Loucy (cell line): ENCODE measurements around the gene PAF1.

Source experiments
- H2AFZ ChIP-seq: fragments of 200-600 bp; sonication (generic); 2 replicates; pipeline ENCODE4 v1.6.0; 2016; ENCODE audit warnings: antibody characterized with exemption, mild to moderate bottlenecking, low read length, moderate library complexity
- H3F3A ChIP-seq: fragments of 200-600 bp; 2 replicates; pipeline ENCODE4 v1.6.0; 2016; ENCODE audit warnings: antibody characterized with exemption, low read depth, mild to moderate bottlenecking
- H3K27me3 ChIP-seq: fragments of 200-600 bp; sonication (generic); 2 replicates; pipeline ENCODE4 v1.6.1; 2014; ENCODE audit warnings: low read length, mild to moderate bottlenecking; ENCODE audit not compliant: insufficient read depth, poor library complexity, severe bottlenecking
- H3K36me3 ChIP-seq: fragments of 200-600 bp; sonication (generic); 2 replicates; pipeline ENCODE4 v1.6.1; 2016; ENCODE audit warnings: low read length; ENCODE audit not compliant: insufficient read depth
- H3K4me1 ChIP-seq: fragments of 200-600 bp; sonication (generic); 2 replicates; pipeline ENCODE4 v1.5.1; 2014; ENCODE audit warnings: low read length, mild to moderate bottlenecking; ENCODE audit not compliant: insufficient read depth, poor library complexity, severe bottlenecking
- H3K4me2 ChIP-seq: fragments of 200-600 bp; sonication (generic); 2 replicates; pipeline ENCODE4 v1.6.0; 2014; ENCODE audit warnings: antibody characterized with exemption, low read length, low read depth, mild to moderate bottlenecking; ENCODE audit not compliant: poor library complexity, severe bottlenecking
- H3K4me3 ChIP-seq: fragments of 200-600 bp; sonication (generic); 2 replicates; pipeline ENCODE4 v1.5.1; 2014; ENCODE audit warnings: low read length, mild to moderate bottlenecking, mixed read lengths; ENCODE audit not compliant: poor library complexity, severe bottlenecking
- H3K79me2 ChIP-seq: fragments of 200-600 bp; sonication (generic); 2 replicates; pipeline ENCODE4 v1.6.1; 2014; ENCODE audit warnings: low read length; ENCODE audit not compliant: insufficient read depth
- H3K9ac ChIP-seq: fragments of 200-600 bp; sonication (generic); 2 replicates; pipeline ENCODE4 v1.6.0; 2014; ENCODE audit warnings: mild to moderate bottlenecking, low read depth, low read length, moderate library complexity; ENCODE audit not compliant: poor library complexity, severe bottlenecking
- H3K9me2 ChIP-seq: fragments of 200-600 bp; sonication (generic); replicated peaks from 2 replicates; pipeline ENCODE4 v1.6.1; 2016; ENCODE audit warnings: low read depth, low read length, mixed read lengths
- H3K9me3 ChIP-seq: fragments of 200-600 bp; sonication (generic); 2 replicates; pipeline ENCODE4 v1.6.1; 2014; ENCODE audit warnings: mild to moderate bottlenecking, antibody characterized with exemption, low read length, low read depth; ENCODE audit not compliant: insufficient read depth
- H4K20me1 ChIP-seq: fragments of 200-600 bp; sonication (generic); 2 replicates; pipeline ENCODE4 v1.6.0; 2014; ENCODE audit warnings: antibody characterized with exemption, low read length, mild to moderate bottlenecking; ENCODE audit not compliant: insufficient read depth, poor library complexity, severe bottlenecking
- EZH2phosphoT487 ChIP-seq: fragments of 200-600 bp; IDR thresholded peaks from 2 replicates; pipeline ENCODE4 v1.6.1; 2018; ENCODE audit warnings: antibody characterized with exemption, mild to moderate bottlenecking, moderate library complexity, borderline replicate concordance
- TF ChIP-seq, protein P1 (sequence below): fragments of 200-600 bp; sonication (generic); conservative IDR thresholded peaks from 2 replicates; pipeline ENCODE4 v1.5.1; 2014; ENCODE audit warnings: mild to moderate bottlenecking, antibody characterized with exemption, low read length

Gene PAF1

GRCh38 chr19:39360599-39360998, 30.3 kb downstream of the PAF1 start:
- Histone ChIP-seq H2AFZ (no peak overlapping the region), H3K4me2 (no peak overlapping the region), H3K9me2 (no peaks in the 10 kb centered on the region), H3K79me2 (no peaks in the 10 kb centered on the region), H3K36me3 (peaks cover 58% of the 10 kb centered on the region), H3K9me3 (no peaks in the 10 kb centered on the region), H3F3A (no peaks in the 10 kb centered on the region), H3K27me3 (no peaks in the 10 kb centered on the region), H4K20me1 (no peaks in the 10 kb centered on the region), H3K4me3 (no peak overlapping the region), H3K4me1 (no peaks in the 10 kb centered on the region), H3K9ac (no peak overlapping the region)
- TF ChIP-seq, protein P1, sequence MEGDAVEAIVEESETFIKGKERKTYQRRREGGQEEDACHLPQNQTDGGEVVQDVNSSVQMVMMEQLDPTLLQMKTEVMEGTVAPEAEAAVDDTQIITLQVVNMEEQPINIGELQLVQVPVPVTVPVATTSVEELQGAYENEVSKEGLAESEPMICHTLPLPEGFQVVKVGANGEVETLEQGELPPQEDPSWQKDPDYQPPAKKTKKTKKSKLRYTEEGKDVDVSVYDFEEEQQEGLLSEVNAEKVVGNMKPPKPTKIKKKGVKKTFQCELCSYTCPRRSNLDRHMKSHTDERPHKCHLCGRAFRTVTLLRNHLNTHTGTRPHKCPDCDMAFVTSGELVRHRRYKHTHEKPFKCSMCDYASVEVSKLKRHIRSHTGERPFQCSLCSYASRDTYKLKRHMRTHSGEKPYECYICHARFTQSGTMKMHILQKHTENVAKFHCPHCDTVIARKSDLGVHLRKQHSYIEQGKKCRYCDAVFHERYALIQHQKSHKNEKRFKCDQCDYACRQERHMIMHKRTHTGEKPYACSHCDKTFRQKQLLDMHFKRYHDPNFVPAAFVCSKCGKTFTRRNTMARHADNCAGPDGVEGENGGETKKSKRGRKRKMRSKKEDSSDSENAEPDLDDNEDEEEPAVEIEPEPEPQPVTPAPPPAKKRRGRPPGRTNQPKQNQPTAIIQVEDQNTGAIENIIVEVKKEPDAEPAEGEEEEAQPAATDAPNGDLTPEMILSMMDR: no peak
- no peak for TF ChIP-seq EZH2phosphoT487

GRCh38 chr19:39359026-39359425, 31.9 kb downstream of the PAF1 start:
- no peaks in the 10 kb centered on the region for H3K27me3 ChIP-seq
- H3K4me2 ChIP-seq: no peak overlapping the region
- peaks cover 70% of the 10 kb centered on the region for H3K36me3 ChIP-seq
- H3K79me2 ChIP-seq: no peaks in the 10 kb centered on the region
- H3K9ac ChIP-seq: no peak overlapping the region
- no peak overlapping the region for H2AFZ ChIP-seq
- no peaks in the 10 kb centered on the region for H3F3A ChIP-seq
- H3K9me3 ChIP-seq: no peaks in the 10 kb centered on the region
- no peaks in the 10 kb centered on the region for H4K20me1 ChIP-seq
- no peak overlapping the region for H3K4me3 ChIP-seq
- no peak for TF ChIP-seq EZH2phosphoT487
- TF ChIP-seq, protein P1: no peak
- H3K4me1 ChIP-seq: no peaks in the 10 kb centered on the region
- no peaks in the 10 kb centered on the region for H3K9me2 ChIP-seq

DNA sequence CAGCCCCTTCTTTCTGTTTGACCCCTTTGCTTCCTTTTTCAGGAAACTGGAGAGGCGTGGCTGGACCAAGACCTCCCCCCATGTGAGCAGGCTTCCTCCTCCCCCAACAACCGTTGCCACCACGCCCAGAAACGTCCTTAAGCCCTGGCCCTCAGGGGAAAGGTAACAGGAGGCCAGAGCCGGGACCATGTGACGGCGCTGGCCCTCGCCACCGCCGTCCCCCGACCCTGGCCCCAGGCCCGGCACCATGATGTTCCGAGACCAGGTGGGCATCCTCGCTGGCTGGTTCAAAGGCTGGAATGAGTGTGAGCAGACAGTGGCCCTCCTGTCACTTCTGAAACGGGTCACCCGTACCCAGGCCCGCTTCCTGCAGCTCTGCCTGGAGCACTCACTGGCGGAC, 34.3 kb downstream of the PAF1 start:
- H2AFZ ChIP-seq: no peak overlapping the region
- no peaks in the 10 kb centered on the region for H3K9me3 ChIP-seq
- no peak overlapping the region for H3K4me3 ChIP-seq
- H3F3A ChIP-seq: no peaks in the 10 kb centered on the region
- peaks cover 74% of the 10 kb centered on the region for H3K36me3 ChIP-seq
- H3K9ac ChIP-seq: no peak overlapping the region
- no peak for TF ChIP-seq EZH2phosphoT487
- TF ChIP-seq, protein P1: no peak
- H4K20me1 ChIP-seq: peaks cover 5% of the 10 kb centered on the region
- no peak overlapping the region for H3K4me2 ChIP-seq
- no peaks in the 10 kb centered on the region for H3K27me3 ChIP-seq
- no peaks in the 10 kb centered on the region; the same call in 1 of the 2 replicates for H3K79me2 ChIP-seq
- H3K9me2 ChIP-seq: no peaks in the 10 kb centered on the region
- H3K4me1 ChIP-seq: no peaks in the 10 kb centered on the region
